Measurements from ENCODE around the gene N4BP2L2. TPM values are rescaled to one million over a fixed set of nuclear protein-coding genes. Genes with fewer than 3 reads are reported as not detected.

N4BP2L2 gene
- total RNA-seq, 4 donors from 2014 or later = 159 to 263 (median 205) TPM

GRCh38 chr13:32553720-32554119 is 15.1 kb upstream of the N4BP2L2 start:
- no peak for DNase-seq
- no peak for TF ChIP-seq POLR2A (IDR thresholded peaks at IDR 0.05)
- no peak for TF ChIP-seq CTCF (IDR thresholded peaks at IDR 0.05)
- no peaks in the 10 kb centered on the region for H3K27me3 ChIP-seq
- no peaks in the 10 kb centered on the region for H3K36me3 ChIP-seq
- no peaks in the 10 kb centered on the region for H3K9me3 ChIP-seq
- no peak overlapping the region for H3K4me3 ChIP-seq
- H3K27ac ChIP-seq = no peak overlapping the region
- no peaks in the 10 kb centered on the region for H3K4me1 ChIP-seq

- Histone ChIP-seq H3K4me1 (no peaks in the 10 kb centered on the region), H3K27ac (no peak overlapping the region), H3K4me3 (no peak overlapping the region), H3K36me3 (no peaks in the 10 kb centered on the region), H3K9me3 (no peaks in the 10 kb centered on the region), H3K27me3 (no peaks in the 10 kb centered on the region)
- TF ChIP-seq POLR2A (IDR thresholded peaks at IDR 0.05) = no peak
- TF ChIP-seq CTCF (IDR thresholded peaks at IDR 0.05) = no peak
- DNase-seq = no peak
Measured at GRCh38 chr13:32549788-32550187, 11.2 kb upstream of the N4BP2L2 start.

- Histone ChIP-seq H3K27me3 (no peaks in the 10 kb centered on the region), H3K4me3 (no peak overlapping the region), H3K4me1 (no peaks in the 10 kb centered on the region), H3K27ac (no peak overlapping the region), H3K9me3 (no peaks in the 10 kb centered on the region), H3K36me3 (no peaks in the 10 kb centered on the region)
- TF ChIP-seq POLR2A (IDR thresholded peaks at IDR 0.05) (no peak), CTCF (IDR thresholded peaks at IDR 0.05) (no peak)
- DNase-seq = no peak
Measured at GRCh38 chr13:32548837-32549236, 10.2 kb upstream of the N4BP2L2 start.

GRCh38 chr13:32545083-32545482 is 6.5 kb upstream of the N4BP2L2 start:
- no peak for TF ChIP-seq CTCF (IDR thresholded peaks at IDR 0.05)
- no peak for TF ChIP-seq POLR2A (IDR thresholded peaks at IDR 0.05)
- DNase-seq = no peak
- H3K4me3 ChIP-seq = no peak overlapping the region
- no peaks in the 10 kb centered on the region for H3K27me3 ChIP-seq
- H3K36me3 ChIP-seq = no peaks in the 10 kb centered on the region
- no peak overlapping the region for H3K27ac ChIP-seq
- H3K4me1 ChIP-seq = no peaks in the 10 kb centered on the region
- no peaks in the 10 kb centered on the region for H3K9me3 ChIP-seq

- H3K27ac ChIP-seq = no peak overlapping the region
- no peak overlapping the region for H3K4me3 ChIP-seq
- no peaks in the 10 kb centered on the region for H3K27me3 ChIP-seq
- no peak for TF ChIP-seq POLR2A (IDR thresholded peaks at IDR 0.05)
- no peak for TF ChIP-seq CTCF (IDR thresholded peaks at IDR 0.05)
- peaks cover 0 to 4% (median under 1%) of the 10 kb centered on the region in 4 donors for H3K4me1 ChIP-seq
- H3K36me3 ChIP-seq = no peaks in the 10 kb centered on the region
- no peaks in the 10 kb centered on the region for H3K9me3 ChIP-seq
- no peak for DNase-seq
Measured at GRCh38 chr13:32542221-32542620, 3.6 kb upstream of the N4BP2L2 start.

- DNase-seq = peak in 1 of 3 donors; percentile 63
- peaks cover 0 to 29% (median 10%) of the 10 kb centered on the region in 4 donors for H3K4me1 ChIP-seq
- TF ChIP-seq POLR2A (IDR thresholded peaks at IDR 0.05) (peak in 1 of 2 donors; percentile 31), CTCF (IDR thresholded peaks at IDR 0.05) (no peak)
- H3K36me3 ChIP-seq = peaks cover 0 to 15% (median 0%) of the 10 kb centered on the region in 3 donors
- H3K9me3 ChIP-seq = no peaks in the 10 kb centered on the region
- peak overlapping the region; percentile 86 to 96 (median 92) for H3K27ac ChIP-seq
- no peaks in the 10 kb centered on the region for H3K27me3 ChIP-seq
- peak overlapping the region; percentile 66 to 85 (median 74) for H3K4me3 ChIP-seq
Measured at GRCh38 chr13:32538143-32538620, 413 bp downstream of the N4BP2L2 start.
